Muscle layer of colon (tissue), 2 donors: ENCODE data around the gene CCL11.

Experiments used
- H3K27ac ChIP-seq: one replicate; pipeline ENCODE4 v1.7.0; 2013; ENCODE audit warnings: low read depth, mild to moderate bottlenecking, low read length, moderate library complexity
- H3K27me3 ChIP-seq, 2 donors: one replicate each; pipeline ENCODE4 v1.7.0; 2013; ENCODE audit warnings: low read length in 2 of 2, mild to moderate bottlenecking in 2 of 2; ENCODE audit not compliant: insufficient read depth in 2 of 2, control insufficient read depth in 1 of 2
- H3K36me3 ChIP-seq: one replicate; pipeline ENCODE4 v1.7.0; 2013; ENCODE audit warnings: mild to moderate bottlenecking, low read length; ENCODE audit not compliant: insufficient read depth
- H3K4me1 ChIP-seq: one replicate; pipeline ENCODE4 v1.7.0; 2013; ENCODE audit warnings: mild to moderate bottlenecking, low read length; ENCODE audit not compliant: insufficient read depth
- H3K4me3 ChIP-seq, 2 donors: one replicate each; pipeline ENCODE4 v1.7.0; 2013; ENCODE audit warnings: low read length in 2 of 2, low read depth in 1 of 2, mild to moderate bottlenecking in 1 of 2, moderate library complexity in 1 of 2
- H3K9ac ChIP-seq: one replicate; pipeline ENCODE4 v1.7.0; 2013; ENCODE audit warnings: low read length
- H3K9me3 ChIP-seq: one replicate; pipeline ENCODE4 v1.7.0; 2013; ENCODE audit warnings: mild to moderate bottlenecking, low read length
- donor health status: abdominal sarcoma.
- donor health status: Adenocarcinoma of cecum.

The CCL11 gene

DNA sequence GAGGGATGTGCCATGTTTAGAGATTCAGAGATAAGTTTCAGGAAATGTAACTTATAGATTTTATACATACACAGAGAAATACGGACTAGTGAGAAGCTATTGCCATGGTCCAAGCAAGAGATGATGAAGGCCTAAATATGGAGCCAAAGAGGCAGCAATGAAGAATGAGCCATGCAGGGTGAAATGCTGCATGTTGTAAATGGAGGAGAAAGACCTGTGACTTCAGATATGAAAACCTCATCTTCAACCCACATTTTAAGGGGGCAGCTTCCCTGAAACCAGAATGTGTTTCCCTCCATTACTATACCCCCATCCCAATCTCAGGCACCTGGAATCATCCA is 27.6 kb upstream of the CCL11 start:
- H3K9ac ChIP-seq = no peak overlapping the region
- no peaks in the 10 kb centered on the region for H3K27me3 ChIP-seq
- no peak overlapping the region for H3K4me3 ChIP-seq
- H3K27ac ChIP-seq = no peak overlapping the region
- H3K4me1 ChIP-seq = peaks cover 30% of the 10 kb centered on the region
- H3K36me3 ChIP-seq = no peaks in the 10 kb centered on the region
- no peaks in the 10 kb centered on the region for H3K9me3 ChIP-seq

DNA sequence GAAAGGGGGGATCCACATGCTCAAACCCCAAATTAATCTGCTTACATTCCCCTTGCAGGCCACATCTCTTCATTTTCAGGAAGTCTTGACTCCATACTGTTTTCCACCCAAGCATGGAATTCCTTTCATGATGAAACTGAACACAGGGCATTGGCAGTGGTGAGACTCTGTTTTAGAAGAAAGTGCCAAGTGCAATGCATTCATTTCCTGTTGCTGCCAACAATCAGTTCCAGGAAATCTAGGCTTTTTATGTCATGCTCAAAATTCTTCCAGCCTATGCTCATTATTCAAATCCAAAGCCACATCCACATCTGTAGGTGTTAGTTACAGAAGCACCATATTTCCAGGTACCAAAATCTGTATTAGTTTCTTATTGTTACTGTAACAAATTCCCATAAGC is 26.4 kb upstream of the CCL11 start:
- H3K4me1 ChIP-seq = peaks cover 18% of the 10 kb centered on the region
- H3K9me3 ChIP-seq = no peaks in the 10 kb centered on the region
- no peak overlapping the region for H3K9ac ChIP-seq
- no peak overlapping the region for H3K27ac ChIP-seq
- H3K36me3 ChIP-seq = no peaks in the 10 kb centered on the region
- H3K27me3 ChIP-seq = no peaks in the 10 kb centered on the region
- H3K4me3 ChIP-seq = no peak overlapping the region

DNA sequence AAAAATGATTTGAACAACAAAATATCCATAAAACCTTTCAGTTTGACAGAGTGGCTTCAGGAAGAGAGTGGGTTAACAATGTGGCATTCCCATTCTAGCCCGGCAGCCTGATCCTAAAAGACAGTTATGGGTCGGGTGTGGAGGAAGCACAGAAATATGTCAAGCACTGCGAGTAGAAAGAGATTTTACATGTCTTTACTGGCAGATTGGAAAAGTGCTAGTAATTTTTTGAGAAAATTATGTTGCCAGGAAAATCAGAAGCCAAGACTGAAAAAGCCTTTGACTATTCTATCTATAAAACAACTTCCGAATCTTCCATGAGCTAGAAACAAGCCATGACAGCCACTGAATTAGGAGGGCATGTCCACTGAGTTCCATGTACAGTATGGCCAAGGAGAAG is 24.7 kb upstream of the CCL11 start:
- Histone ChIP-seq H3K27me3 (no peaks in the 10 kb centered on the region), H3K9me3 (no peaks in the 10 kb centered on the region), H3K4me1 (peaks cover under 1% of the 10 kb centered on the region), H3K36me3 (no peaks in the 10 kb centered on the region), H3K9ac (no peak overlapping the region), H3K4me3 (no peak overlapping the region), H3K27ac (no peak overlapping the region)

DNA sequence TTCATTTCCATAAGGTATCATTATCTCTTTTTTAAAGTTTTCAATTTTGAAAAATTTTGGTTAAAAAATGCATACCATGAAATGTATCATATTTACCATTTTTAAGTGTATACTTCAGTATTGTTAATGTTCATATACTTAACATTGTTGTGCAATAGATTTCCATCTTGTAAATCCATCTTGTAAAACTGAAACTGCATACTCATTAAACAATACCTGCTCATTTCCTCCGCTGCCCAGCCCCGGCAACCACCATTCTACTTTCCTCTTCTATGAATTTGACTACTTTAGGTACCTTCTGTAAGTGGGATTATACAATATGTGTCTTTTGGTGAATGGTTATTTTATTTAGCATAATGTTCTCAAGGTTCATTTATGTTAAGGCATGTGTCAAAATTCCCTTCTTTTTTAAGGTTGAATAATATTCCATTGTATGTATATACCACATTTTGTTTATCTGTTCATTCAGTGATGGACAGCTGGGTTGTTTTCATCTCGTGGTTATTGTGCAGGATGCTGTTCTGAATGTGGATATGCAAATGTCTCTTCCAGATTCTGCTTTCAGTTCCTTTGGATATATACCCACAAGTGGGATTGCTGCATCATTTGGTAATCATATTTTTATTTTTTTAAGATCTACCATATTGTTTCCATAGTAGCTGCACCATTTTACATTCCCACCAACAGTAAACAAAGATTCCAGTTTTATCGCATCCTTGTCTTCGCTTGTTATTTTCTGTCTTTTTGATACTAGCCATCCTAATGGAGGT is 23.8 kb upstream of the CCL11 start:
- no peak overlapping the region for H3K27ac ChIP-seq
- no peak overlapping the region for H3K9ac ChIP-seq
- no peak overlapping the region for H3K4me3 ChIP-seq

DNA sequence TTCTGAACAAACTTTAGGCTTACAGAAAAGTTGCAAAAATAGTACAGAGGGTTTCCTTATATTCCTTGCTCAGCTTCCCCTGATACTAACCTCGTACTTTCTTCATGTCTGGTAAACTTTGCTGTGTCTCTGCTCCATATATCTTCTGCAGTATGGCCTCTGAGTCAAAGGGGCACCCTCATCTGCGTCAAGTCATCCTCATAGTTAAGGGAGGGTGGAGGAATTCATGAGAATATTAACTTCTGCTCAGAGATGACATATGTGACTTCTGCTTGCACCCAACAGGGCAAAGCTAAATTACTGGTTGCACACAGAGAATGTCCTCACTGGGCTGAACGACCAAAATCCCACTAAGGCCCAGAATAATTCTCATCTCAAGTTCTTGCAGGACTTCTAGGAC is 19.8 kb upstream of the CCL11 start:
- Histone ChIP-seq H3K9me3 (no peaks in the 10 kb centered on the region), H3K4me3 (no peak overlapping the region), H3K4me1 (no peaks in the 10 kb centered on the region)

More for the DNA sequence above, 23.8 kb upstream of the CCL11 start:
- Histone ChIP-seq H3K36me3 (no peaks in the 10 kb centered on the region), H3K9me3 (no peaks in the 10 kb centered on the region), H3K4me1 (no peaks in the 10 kb centered on the region), H3K27me3 (no peaks in the 10 kb centered on the region)

DNA sequence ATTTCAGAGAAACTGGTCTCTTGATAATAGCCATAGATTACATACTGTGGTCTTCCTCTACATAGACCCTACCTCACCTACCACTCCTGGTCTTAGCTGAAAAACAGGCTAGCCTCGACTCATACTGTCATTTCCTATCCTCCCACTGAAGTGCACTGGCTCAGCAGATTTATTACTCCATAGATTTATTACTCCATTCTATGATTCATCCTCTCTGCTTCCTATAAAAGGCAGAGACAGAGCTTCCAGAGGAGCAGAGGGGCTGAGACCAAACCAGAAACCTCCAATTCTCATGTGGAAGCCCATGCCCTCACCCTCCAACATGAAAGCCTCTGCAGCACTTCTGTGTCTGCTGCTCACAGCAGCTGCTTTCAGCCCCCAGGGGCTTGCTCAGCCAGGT is 15.6 kb upstream of the CCL11 start, which contains the start of gene CCL7:
Gene CCL7, plus strand, starts transcription at position 253 of the 400 bp plus-strand sequence. Its CDS starts 70 bp downstream, at position 323.
- Histone ChIP-seq H3K36me3 (no peaks in the 10 kb centered on the region), H3K9ac (no peak within 1 kb of the TSS), H3K4me1 (no peaks in the 10 kb centered on the region), H3K9me3 (no peaks in the 10 kb centered on the region), H3K27me3 (no peaks in the 10 kb centered on the region), H3K4me3 (no peak within 1 kb of the TSS), H3K27ac (no peak within 1 kb of the TSS)

More for the DNA sequence above, 19.8 kb upstream of the CCL11 start:
- Histone ChIP-seq H3K9ac (no peak overlapping the region), H3K36me3 (no peaks in the 10 kb centered on the region), H3K27ac (no peak overlapping the region), H3K27me3 (no peaks in the 10 kb centered on the region)

DNA sequence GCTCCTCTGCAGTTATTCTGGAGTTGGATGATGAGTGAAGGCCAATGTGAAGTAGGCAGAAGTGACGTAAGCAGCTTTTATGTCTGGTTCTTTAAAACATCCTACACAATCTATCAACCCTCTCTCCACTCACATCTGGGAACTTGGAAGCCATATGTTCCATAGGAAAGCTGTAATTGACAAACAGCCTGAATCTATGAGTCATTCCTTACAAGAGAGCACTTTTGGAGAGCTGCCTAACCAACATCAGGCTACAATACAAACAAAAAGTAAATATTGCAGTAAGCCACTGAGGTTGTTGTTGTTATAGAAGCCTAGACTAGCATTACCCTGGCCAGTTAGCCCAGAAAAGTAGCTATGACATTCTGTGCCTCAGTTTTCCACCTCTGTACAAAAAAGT is 9.7 kb upstream of the CCL11 start:
- no peaks in the 10 kb centered on the region for H3K9me3 ChIP-seq
- no peak overlapping the region for H3K9ac ChIP-seq
- H3K36me3 ChIP-seq = no peaks in the 10 kb centered on the region
- H3K27ac ChIP-seq = no peak overlapping the region
- no peak overlapping the region for H3K4me3 ChIP-seq
- no peaks in the 10 kb centered on the region for H3K4me1 ChIP-seq
- H3K27me3 ChIP-seq = no peaks in the 10 kb centered on the region

DNA sequence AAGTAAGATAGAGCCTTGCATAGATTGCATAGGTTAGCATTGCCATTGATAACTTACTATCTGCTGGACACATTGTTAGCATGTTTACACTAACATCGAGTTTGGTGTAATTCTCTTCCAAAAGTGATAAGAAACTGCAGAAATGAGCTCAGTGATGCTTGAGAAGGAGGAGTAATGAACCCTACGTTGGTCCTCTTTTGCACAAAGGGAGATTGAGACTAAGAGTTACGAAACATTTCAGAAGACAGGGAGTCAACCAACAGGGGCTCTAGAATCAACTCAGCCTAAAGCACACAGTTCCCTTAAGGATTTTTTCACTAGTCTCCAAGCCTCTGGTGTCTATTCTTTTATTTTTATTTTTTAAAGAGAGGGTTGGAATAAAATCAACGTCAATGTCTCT is 8.7 kb upstream of the CCL11 start:
- Histone ChIP-seq H3K27ac (no peak overlapping the region), H3K4me1 (no peaks in the 10 kb centered on the region), H3K27me3 (no peaks in the 10 kb centered on the region), H3K9me3 (no peaks in the 10 kb centered on the region), H3K36me3 (no peaks in the 10 kb centered on the region), H3K4me3 (no peak overlapping the region), H3K9ac (no peak overlapping the region)

DNA sequence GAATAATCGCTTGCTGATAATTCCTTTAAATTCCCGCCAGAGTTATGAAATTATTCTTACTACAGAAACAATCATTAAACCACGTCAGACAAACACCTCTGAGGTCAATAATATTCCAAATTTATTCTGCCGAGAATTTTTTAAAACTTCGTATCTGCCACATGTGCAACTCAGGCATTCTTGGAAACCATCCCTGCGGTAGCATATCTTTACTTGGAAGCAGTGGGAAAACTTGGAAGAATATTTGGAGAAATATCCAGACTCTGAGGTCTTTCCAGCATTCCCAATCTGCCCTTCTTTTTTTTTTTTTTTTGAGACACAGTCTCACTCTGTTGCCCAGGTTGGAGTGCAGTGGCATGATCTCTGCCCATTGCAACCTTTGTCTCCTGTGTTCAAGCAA is 2.0 kb upstream of the CCL11 start:
- H3K4me1 ChIP-seq = peaks cover 4% of the 10 kb centered on the region
- H3K27ac ChIP-seq = no peak overlapping the region
- H3K4me3 ChIP-seq = no peak overlapping the region

DNA sequence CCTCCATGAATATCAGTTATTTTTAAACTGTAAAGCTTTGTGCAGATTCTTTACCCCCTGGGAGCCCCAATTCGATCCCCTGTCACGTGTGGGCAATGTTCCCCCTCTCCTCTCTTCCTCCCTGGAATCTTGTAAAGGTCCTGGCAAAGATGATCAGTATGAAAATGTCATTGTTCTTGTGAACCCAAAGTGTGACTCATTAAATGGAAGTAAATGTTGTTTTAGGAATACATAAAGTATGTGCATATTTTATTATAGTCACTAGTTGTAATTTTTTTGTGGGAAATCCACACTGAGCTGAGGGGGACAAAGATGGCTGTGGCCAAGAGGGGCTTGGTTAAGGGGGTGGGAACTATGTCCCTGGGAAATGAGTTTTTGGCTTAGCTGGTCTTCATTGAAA is 2.3 kb downstream of the CCL11 start:
- no peak overlapping the region for H3K27ac ChIP-seq
- no peak overlapping the region for H3K4me3 ChIP-seq
- no peak overlapping the region for H3K9ac ChIP-seq
- H3K36me3 ChIP-seq = no peaks in the 10 kb centered on the region
- H3K9me3 ChIP-seq = no peaks in the 10 kb centered on the region
- peaks cover 4% of the 10 kb centered on the region for H3K4me1 ChIP-seq
- no peaks in the 10 kb centered on the region for H3K27me3 ChIP-seq

More for the DNA sequence above, 2.0 kb upstream of the CCL11 start:
- Histone ChIP-seq H3K27me3 (no peaks in the 10 kb centered on the region), H3K9me3 (no peaks in the 10 kb centered on the region), H3K36me3 (no peaks in the 10 kb centered on the region), H3K9ac (no peak overlapping the region)

DNA sequence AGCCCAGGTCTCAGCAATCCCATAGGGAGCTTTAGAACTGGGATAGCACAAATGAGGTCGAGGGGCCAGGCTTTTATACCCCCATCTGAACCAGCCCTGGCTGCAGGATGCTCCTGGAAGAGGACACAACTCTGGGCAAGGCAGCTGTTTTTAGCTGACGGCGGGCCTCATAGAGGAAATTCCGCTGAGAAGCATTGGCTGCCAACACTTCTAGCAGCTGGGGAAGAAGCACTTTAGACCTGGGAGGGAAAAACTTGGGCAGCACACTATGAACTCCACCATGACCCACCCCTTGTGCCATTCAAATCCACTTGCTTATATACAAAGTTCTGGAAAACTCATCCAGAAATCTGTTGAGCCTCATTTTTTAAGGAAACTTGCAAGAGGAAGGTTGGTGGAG is 5.0 kb downstream of the CCL11 start:
- Histone ChIP-seq H3K36me3 (no peaks in the 10 kb centered on the region), H3K27ac (no peak overlapping the region), H3K9me3 (no peaks in the 10 kb centered on the region), H3K4me1 (peaks cover 4% of the 10 kb centered on the region), H3K4me3 (no peak overlapping the region), H3K27me3 (no peaks in the 10 kb centered on the region), H3K9ac (no peak overlapping the region)

DNA sequence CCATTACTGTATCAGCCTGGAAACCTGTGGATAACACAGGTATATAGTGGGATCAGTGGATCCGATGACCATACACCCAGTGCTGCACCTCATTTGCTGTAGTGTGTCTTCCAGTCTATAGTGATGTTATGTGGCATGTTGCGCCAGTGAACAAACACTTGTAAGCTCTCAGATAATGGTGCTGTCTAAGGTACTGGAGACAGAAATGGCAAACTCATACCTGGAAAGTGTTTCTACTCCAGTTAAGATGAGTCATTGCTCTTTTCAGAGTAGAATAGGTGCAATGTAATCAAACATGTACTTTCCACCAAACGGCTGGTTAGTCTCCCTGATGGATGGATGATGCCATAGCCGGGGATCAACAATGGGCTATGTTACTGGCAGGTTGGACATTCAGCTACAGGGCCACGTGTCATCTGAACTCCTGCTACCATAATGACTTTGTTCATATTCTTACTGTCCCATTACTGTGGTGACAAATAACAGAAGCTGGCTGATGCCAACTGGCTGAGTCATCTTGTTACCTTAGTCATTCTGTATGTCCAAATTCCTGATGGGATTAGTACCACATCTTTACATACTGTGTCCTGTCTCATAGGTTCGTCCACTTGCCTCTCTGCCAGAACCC is 6.3 kb downstream of the CCL11 start:
- no peaks in the 10 kb centered on the region for H3K9me3 ChIP-seq
- H3K36me3 ChIP-seq = no peaks in the 10 kb centered on the region
- H3K4me3 ChIP-seq = no peak overlapping the region
- no peak overlapping the region for H3K27ac ChIP-seq
- H3K27me3 ChIP-seq = no peaks in the 10 kb centered on the region
- peaks cover 4% of the 10 kb centered on the region for H3K4me1 ChIP-seq
- H3K9ac ChIP-seq = no peak overlapping the region
